DMS153 treated with DMSO at 0.1 percent for 48 hours (cell line): ENCODE measurements around the gene MRTO4.
"Not testable (repeated sequence)": the region's sequence is repeated elsewhere in the genome, so short reads cannot be mapped to it uniquely, and the experiment has no call there.

Experiments
- DNase-seq: peaks from one replicate; lab custom pipeline; 2025; ENCODE audit not compliant: unreplicated experiment; lab: John Stamatoyannopoulos, UW

The MRTO4 gene

GRCh38 chr1:19222979-19223824, 28.4 kb upstream of the MRTO4 start:
- DNase-seq = no peak

- DNase-seq = no peak
Observed at GRCh38 chr1:19229229-19229628, 22.4 kb upstream of the MRTO4 start.

- DNase-seq = no peak
Observed at GRCh38 chr1:19229828-19230325, 21.7 kb upstream of the MRTO4 start.

- DNase-seq = not testable (repeated sequence)
Observed at GRCh38 chr1:19231736-19232523, 19.7 kb upstream of the MRTO4 start.

GRCh38 chr1:19232524-19232846, 19.1 kb upstream of the MRTO4 start:
- no peak for DNase-seq

GRCh38 chr1:19234224-19234623, 17.4 kb upstream of the MRTO4 start:
- DNase-seq = no peak

- no peak for DNase-seq
Observed at GRCh38 chr1:19239876-19240275, 11.7 kb upstream of the MRTO4 start.

GRCh38 chr1:19240673-19241538, 10.7 kb upstream of the MRTO4 start:
- peak; percentile 3 for DNase-seq

- no peak for DNase-seq
Observed at GRCh38 chr1:19250629-19251304, 838 bp upstream of the MRTO4 start.

GRCh38 chr1:19254416-19254815, 2.8 kb downstream of the MRTO4 start:
- no peak for DNase-seq

- no peak for DNase-seq
Observed at GRCh38 chr1:19255288-19255687, 3.7 kb downstream of the MRTO4 start.

GRCh38 chr1:19256301-19256700, 4.7 kb downstream of the MRTO4 start:
- DNase-seq = not testable (repeated sequence)

GRCh38 chr1:19257178-19257914, 5.7 kb downstream of the MRTO4 start:
- no peak for DNase-seq

GRCh38 chr1:19258353-19258752, 6.7 kb downstream of the MRTO4 start:
- DNase-seq = no peak

GRCh38 chr1:19260211-19261138, 8.9 kb downstream of the MRTO4 start:
- DNase-seq = no peak

- DNase-seq = no peak
Observed at GRCh38 chr1:19262047-19262446, 10.4 kb downstream of the MRTO4 start.

GRCh38 chr1:19262744-19263143, 11.1 kb downstream of the MRTO4 start:
- no peak for DNase-seq

- DNase-seq = no peak
Observed at GRCh38 chr1:19268445-19268844, 16.8 kb downstream of the MRTO4 start.
